ENCODE measurements around the gene SNX25. TPM values are rescaled to one million over a fixed set of nuclear protein-coding genes. Genes with fewer than 3 reads are reported as not detected.

SNX25 gene
- total and polyA plus RNA-seq, 2 experiments from 2014 or later = 6.9 to 25.0 TPM

DNA sequence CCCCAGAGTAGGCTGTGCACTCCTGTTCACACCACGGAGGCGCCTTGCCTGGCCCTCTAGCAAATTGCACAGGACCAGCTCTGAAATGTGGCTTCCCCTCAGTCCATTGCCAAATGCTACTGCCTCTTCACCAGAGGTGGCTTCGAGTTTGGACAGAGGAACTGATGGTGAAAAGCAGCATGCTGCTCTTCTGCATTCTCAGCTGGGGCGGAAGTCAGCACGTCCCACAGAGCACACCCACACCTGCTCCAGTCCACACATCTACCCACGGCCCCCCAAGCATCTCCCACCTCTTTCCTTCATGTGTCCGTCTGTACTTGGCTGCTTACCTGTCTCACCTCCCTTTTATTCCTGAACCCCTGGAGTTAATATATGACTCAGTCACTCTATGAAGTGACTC lies 142.8 kb downstream of the SNX25 start (continued):
- TF ChIP-seq, protein P1, sequence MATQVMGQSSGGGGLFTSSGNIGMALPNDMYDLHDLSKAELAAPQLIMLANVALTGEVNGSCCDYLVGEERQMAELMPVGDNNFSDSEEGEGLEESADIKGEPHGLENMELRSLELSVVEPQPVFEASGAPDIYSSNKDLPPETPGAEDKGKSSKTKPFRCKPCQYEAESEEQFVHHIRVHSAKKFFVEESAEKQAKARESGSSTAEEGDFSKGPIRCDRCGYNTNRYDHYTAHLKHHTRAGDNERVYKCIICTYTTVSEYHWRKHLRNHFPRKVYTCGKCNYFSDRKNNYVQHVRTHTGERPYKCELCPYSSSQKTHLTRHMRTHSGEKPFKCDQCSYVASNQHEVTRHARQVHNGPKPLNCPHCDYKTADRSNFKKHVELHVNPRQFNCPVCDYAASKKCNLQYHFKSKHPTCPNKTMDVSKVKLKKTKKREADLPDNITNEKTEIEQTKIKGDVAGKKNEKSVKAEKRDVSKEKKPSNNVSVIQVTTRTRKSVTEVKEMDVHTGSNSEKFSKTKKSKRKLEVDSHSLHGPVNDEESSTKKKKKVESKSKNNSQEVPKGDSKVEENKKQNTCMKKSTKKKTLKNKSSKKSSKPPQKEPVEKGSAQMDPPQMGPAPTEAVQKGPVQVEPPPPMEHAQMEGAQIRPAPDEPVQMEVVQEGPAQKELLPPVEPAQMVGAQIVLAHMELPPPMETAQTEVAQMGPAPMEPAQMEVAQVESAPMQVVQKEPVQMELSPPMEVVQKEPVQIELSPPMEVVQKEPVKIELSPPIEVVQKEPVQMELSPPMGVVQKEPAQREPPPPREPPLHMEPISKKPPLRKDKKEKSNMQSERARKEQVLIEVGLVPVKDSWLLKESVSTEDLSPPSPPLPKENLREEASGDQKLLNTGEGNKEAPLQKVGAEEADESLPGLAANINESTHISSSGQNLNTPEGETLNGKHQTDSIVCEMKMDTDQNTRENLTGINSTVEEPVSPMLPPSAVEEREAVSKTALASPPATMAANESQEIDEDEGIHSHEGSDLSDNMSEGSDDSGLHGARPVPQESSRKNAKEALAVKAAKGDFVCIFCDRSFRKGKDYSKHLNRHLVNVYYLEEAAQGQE (IDR thresholded peaks at IDR 0.05; ENCODE audit: unreplicated experiment) = no peak
- TF ChIP-seq CREB1 (CRISPR knock-in tag; IDR thresholded peaks at IDR 0.05; ENCODE audit: low read depth) = no peak

DNA sequence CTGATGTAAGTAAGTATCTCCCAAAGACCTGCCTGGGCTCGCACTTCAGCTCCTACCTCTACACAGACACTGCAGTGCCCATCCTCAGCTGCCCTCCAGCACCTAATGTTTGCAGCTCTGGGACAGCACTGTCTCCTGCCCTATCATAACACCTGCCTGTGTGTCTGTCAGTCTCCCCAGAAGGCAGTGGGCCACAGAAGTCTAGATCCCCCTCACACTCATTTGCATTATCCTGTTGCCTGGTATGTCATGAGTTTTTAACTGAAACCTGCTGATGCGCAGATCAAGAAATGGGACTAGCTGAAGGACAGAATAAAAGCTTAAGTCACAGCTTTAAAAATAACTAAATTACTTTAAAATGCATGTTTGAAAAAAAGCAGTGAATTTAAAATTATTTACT lies 143.3 kb downstream of the SNX25 start:
- H2AFZ ChIP-seq = no peak overlapping the region
- H3K4me3 ChIP-seq = no peak overlapping the region
- no peak overlapping the region for H3K4me3 Mint-ChIP-seq
- peaks cover 3% of the 10 kb centered on the region; the same call in 1 of the 2 replicates for H3K36me3 ChIP-seq (ENCODE audit: insufficient read depth)
- no peaks in the 10 kb centered on the region for H4K20me1 ChIP-seq (replicated peaks; ENCODE audit: insufficient read depth)
- H3K27me3 Mint-ChIP-seq (ENCODE audit: insufficient read depth, low read depth, poor library complexity) = no peaks in the 10 kb centered on the region
- peaks cover 29% of the 10 kb centered on the region for H3K4me1 Mint-ChIP-seq
- H3K27ac ChIP-seq (ENCODE audit: low read depth) = no peak overlapping the region
- no peaks in the 10 kb centered on the region; the same call in 1 of the 2 replicates for H3K4me1 ChIP-seq (ENCODE audit: insufficient read depth)
- no peaks in the 10 kb centered on the region for H3K27me3 ChIP-seq (ENCODE audit: insufficient read depth)
- no peaks in the 10 kb centered on the region for H3K9me3 Mint-ChIP-seq
- H3F3A ChIP-seq (replicated peaks; ENCODE audit: low read depth) = no peaks in the 10 kb centered on the region
- no peak for DNase-seq (ENCODE audit: low spot score)
- ATAC-seq = no peak; the same call in 2 of the 3 replicates
- 0 out of 2 replicates have a peak overlapping the region, but pooled peaks have one; percentile 6 for H3K27ac Mint-ChIP-seq
- H3K9me2 ChIP-seq (ENCODE audit: insufficient read depth) = peaks cover 6% of the 10 kb centered on the region; the same call in 1 of the 2 replicates
- H3K4me2 ChIP-seq = no peak overlapping the region
- H3K36me3 Mint-ChIP-seq (ENCODE audit: low read depth) = peaks cover 22% of the 10 kb centered on the region
- no peaks in the 10 kb centered on the region for H3K79me2 ChIP-seq (replicated peaks; ENCODE audit: insufficient read depth)
- TF ChIP-seq STAT1 (IDR thresholded peaks at IDR 0.05; ENCODE audit: unreplicated experiment) (no peak), CREB1 (CRISPR knock-in tag; IDR thresholded peaks at IDR 0.05; ENCODE audit: low read depth) (no peak), JUNB (IDR thresholded peaks at IDR 0.05; ENCODE audit: unreplicated experiment) (no peak), NANOG (IDR thresholded peaks at IDR 0.05; ENCODE audit: borderline replicate concordance) (no peak), ZNF331 (CRISPR knock-in tag; IDR thresholded peaks at IDR 0.05; ENCODE audit: low read depth) (no peak), EZH2 (IDR thresholded peaks at IDR 0.05; ENCODE audit: low read depth, unreplicated experiment) (no peak), ZNF114 (CRISPR knock-in tag; IDR thresholded peaks at IDR 0.05) (no peak)
- TF ChIP-seq, protein P2, sequence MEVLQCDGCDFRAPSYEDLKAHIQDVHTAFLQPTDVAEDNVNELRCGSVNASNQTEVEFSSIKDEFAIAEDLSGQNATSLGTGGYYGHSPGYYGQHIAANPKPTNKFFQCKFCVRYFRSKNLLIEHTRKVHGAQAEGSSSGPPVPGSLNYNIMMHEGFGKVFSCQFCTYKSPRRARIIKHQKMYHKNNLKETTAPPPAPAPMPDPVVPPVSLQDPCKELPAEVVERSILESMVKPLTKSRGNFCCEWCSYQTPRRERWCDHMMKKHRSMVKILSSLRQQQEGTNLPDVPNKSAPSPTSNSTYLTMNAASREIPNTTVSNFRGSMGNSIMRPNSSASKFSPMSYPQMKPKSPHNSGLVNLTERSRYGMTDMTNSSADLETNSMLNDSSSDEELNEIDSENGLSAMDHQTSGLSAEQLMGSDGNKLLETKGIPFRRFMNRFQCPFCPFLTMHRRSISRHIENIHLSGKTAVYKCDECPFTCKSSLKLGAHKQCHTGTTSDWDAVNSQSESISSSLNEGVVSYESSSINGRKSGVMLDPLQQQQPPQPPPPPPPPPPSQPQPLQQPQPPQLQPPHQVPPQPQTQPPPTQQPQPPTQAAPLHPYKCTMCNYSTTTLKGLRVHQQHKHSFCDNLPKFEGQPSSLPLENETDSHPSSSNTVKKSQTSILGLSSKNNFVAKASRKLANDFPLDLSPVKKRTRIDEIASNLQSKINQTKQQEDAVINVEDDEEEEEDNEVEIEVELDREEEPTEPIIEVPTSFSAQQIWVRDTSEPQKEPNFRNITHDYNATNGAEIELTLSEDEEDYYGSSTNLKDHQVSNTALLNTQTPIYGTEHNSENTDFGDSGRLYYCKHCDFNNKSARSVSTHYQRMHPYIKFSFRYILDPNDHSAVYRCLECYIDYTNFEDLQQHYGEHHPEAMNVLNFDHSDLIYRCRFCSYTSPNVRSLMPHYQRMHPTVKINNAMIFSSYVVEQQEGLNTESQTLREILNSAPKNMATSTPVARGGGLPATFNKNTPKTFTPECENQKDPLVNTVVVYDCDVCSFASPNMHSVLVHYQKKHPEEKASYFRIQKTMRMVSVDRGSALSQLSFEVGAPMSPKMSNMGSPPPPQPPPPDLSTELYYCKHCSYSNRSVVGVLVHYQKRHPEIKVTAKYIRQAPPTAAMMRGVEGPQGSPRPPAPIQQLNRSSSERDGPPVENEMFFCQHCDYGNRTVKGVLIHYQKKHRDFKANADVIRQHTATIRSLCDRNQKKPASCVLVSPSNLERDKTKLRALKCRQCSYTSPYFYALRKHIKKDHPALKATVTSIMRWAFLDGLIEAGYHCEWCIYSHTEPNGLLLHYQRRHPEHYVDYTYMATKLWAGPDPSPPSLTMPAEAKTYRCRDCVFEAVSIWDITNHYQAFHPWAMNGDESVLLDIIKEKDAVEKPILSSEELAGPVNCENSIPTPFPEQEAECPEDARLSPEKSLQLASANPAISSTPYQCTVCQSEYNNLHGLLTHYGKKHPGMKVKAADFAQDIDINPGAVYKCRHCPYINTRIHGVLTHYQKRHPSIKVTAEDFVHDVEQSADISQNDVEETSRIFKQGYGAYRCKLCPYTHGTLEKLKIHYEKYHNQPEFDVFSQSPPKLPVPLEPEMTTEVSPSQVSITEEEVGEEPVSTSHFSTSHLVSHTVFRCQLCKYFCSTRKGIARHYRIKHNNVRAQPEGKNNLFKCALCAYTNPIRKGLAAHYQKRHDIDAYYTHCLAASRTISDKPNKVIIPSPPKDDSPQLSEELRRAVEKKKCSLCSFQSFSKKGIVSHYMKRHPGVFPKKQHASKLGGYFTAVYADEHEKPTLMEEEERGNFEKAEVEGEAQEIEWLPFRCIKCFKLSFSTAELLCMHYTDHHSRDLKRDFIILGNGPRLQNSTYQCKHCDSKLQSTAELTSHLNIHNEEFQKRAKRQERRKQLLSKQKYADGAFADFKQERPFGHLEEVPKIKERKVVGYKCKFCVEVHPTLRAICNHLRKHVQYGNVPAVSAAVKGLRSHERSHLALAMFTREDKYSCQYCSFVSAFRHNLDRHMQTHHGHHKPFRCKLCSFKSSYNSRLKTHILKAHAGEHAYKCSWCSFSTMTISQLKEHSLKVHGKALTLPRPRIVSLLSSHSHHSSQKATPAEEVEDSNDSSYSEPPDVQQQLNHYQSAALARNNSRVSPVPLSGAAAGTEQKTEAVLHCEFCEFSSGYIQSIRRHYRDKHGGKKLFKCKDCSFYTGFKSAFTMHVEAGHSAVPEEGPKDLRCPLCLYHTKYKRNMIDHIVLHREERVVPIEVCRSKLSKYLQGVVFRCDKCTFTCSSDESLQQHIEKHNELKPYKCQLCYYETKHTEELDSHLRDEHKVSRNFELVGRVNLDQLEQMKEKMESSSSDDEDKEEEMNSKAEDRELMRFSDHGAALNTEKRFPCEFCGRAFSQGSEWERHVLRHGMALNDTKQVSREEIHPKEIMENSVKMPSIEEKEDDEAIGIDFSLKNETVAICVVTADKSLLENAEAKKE (CRISPR knock-in tag; IDR thresholded peaks at IDR 0.05) = no peak
- TF ChIP-seq, protein P1 (IDR thresholded peaks at IDR 0.05; ENCODE audit: unreplicated experiment) = no peak
- TF ChIP-seq, protein P3, sequence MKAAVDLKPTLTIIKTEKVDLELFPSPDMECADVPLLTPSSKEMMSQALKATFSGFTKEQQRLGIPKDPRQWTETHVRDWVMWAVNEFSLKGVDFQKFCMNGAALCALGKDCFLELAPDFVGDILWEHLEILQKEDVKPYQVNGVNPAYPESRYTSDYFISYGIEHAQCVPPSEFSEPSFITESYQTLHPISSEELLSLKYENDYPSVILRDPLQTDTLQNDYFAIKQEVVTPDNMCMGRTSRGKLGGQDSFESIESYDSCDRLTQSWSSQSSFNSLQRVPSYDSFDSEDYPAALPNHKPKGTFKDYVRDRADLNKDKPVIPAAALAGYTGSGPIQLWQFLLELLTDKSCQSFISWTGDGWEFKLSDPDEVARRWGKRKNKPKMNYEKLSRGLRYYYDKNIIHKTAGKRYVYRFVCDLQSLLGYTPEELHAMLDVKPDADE (IDR thresholded peaks at IDR 0.05) = no peak

All from GM23338 (cell line).